Activated T-helper 1 cell treated with anti-CD3 and anti-CD28 coated beads, Interleukin-12 subunit alpha, Interleukin-12 subunit beta, Interleukin-2, Interleukin-4 antibody, amounts not matched to agents 30 ng/mL and 10 ng/mL and 1 ng/mL, durations not matched to agents 14 hours and 24 hours and 36 hours (primary cell): Measurements from ENCODE around the gene TET2. TPM values are rescaled to one million over a fixed set of nuclear protein-coding genes. Genes with fewer than 3 reads are reported as not detected.

Experiments used
- DNase-seq: peaks from one replicate; pipeline ENCODE4 v3.0.0; 2021; ENCODE audit warnings: low spot score
- H3K27ac Mint-ChIP-seq: one replicate; pipeline ENCODE4 v1.8.0; 2021; ENCODE audit warnings: mild to moderate bottlenecking, mixed read lengths
- H3K27me3 Mint-ChIP-seq: one replicate; pipeline ENCODE4 v1.8.0; 2022; ENCODE audit warnings: mild to moderate bottlenecking, moderate library complexity, mixed read lengths; ENCODE audit not compliant: insufficient read depth
- H3K36me3 Mint-ChIP-seq: one replicate; pipeline ENCODE4 v1.8.0; 2021; ENCODE audit warnings: low read depth, mixed read lengths
- H3K4me1 Mint-ChIP-seq: one replicate; pipeline ENCODE4 v1.8.0; 2021; ENCODE audit warnings: low read depth, mixed read lengths
- H3K4me3 Mint-ChIP-seq: one replicate; pipeline ENCODE4 v1.8.0; 2021; ENCODE audit warnings: mild to moderate bottlenecking, moderate library complexity, mixed read lengths
- H3K9me3 Mint-ChIP-seq: one replicate; pipeline ENCODE4 v1.8.0; 2021; ENCODE audit warnings: mixed read lengths
- intact Hi-C: fragments of 100-400 bp; cut with micrococcal nuclease; formaldehyde crosslinking; loops from one replicate; pipeline ENCODE4 v1.15.1; 2024
- total RNA-seq: library from RNA; stranded (reverse); gene quantifications from 2 replicates; pipeline ENCODE4 v1.2.3, GENCODE V29; 2022

Gene TET2
- total RNA-seq, 1 donor from 2014 or later: 28.7 TPM

- peaks cover 20% of the 10 kb centered on the region for H3K9me3 Mint-ChIP-seq
- H3K27me3 Mint-ChIP-seq: no peaks in the 10 kb centered on the region
- intact Hi-C loops: no loop called here
- H3K27ac Mint-ChIP-seq: no peak overlapping the region
- no peak overlapping the region for H3K4me3 Mint-ChIP-seq
- no peaks in the 10 kb centered on the region for H3K4me1 Mint-ChIP-seq
- DNase-seq: no peak
- peaks cover 48% of the 10 kb centered on the region for H3K36me3 Mint-ChIP-seq
Observed at GRCh38 chr4:105171912-105172311, 25.2 kb downstream of the TET2 start.

DNA sequence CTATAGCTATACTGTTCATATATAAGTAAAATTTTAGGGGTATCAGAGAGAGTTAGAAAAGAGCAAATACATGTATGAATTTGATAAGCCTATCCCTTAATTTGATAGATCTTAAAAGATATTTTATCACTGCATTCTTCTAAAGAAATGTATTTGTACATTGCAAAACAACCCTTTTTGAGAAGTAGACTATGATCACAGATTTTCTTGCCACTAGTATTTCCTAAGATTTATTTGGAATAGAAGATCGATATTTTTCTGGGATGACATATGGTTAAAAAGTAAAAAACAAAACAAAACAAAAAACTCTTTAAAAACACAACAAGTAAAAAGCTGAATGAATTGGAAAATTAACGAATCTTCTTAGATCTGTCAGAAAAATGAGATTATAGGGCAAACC, 27.4 kb downstream of the TET2 start:
- Mint-ChIP-seq H3K27me3 (no peaks in the 10 kb centered on the region), H3K9me3 (peaks cover 20% of the 10 kb centered on the region), H3K4me1 (no peaks in the 10 kb centered on the region), H3K4me3 (no peak overlapping the region), H3K36me3 (peaks cover 47% of the 10 kb centered on the region), H3K27ac (no peak overlapping the region)
- DNase-seq: no peak
- intact Hi-C loops: no loop called here

DNA sequence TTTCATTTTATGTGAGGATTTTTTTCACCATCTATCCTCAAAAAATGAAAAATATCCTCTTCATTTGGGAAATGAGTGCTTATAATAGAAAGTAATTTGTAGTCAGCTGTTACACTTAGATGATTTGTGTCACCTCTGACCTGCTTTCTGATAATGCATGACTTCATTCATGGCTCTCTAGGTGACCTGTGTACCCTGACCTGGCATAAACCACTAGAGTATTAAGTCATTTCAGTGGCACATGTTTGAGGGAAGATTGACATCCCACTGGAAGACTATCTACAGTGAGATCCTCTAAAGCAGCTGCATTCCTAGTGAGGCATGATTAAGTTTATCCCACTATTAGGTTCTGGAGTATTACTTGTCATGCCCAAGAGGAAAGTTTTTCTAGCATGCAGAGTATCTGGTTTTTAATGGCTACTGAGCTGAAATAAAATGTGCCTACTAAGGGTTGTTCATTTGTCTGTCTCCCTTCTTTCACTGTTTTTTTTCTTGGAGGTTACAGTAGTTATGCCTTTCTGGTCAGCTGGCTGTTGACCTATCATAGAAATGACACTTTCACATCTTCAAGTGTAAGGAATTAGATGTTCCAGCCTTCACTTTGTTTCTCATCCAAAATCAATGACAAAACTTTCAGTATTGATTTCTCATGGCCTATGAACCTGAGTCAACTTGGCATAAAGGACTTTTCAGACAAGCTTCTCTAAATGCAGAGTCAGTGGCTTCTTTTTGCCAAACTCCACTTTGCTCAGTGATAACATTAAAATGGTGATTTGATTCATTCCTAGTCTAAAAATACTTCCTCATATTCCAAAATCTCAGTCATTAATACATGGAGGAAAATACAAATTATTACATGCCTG, 33.1 kb downstream of the TET2 start:
- peaks cover 12% of the 10 kb centered on the region for H3K4me1 Mint-ChIP-seq
- H3K36me3 Mint-ChIP-seq: peaks cover 24% of the 10 kb centered on the region
- H3K27ac Mint-ChIP-seq: no peak overlapping the region
- H3K4me3 Mint-ChIP-seq: no peak overlapping the region
- peaks cover 12% of the 10 kb centered on the region for H3K9me3 Mint-ChIP-seq
- H3K27me3 Mint-ChIP-seq: no peaks in the 10 kb centered on the region
- intact Hi-C loops: loop anchor here (5.0 kb wide), 1 partner anchor 38 kb away; no protein-coding TSS in a partner anchor
- DNase-seq: no peak

- no peak overlapping the region for H3K27ac Mint-ChIP-seq
- peaks cover 13% of the 10 kb centered on the region for H3K36me3 Mint-ChIP-seq
- intact Hi-C loops: loop anchor here (5.0 kb wide), 1 partner anchor 36 kb away; no protein-coding TSS in a partner anchor
- no peak for DNase-seq
- H3K27me3 Mint-ChIP-seq: no peaks in the 10 kb centered on the region
- peaks cover 14% of the 10 kb centered on the region for H3K4me1 Mint-ChIP-seq
- no peaks in the 10 kb centered on the region for H3K9me3 Mint-ChIP-seq
- no peak overlapping the region for H3K4me3 Mint-ChIP-seq
Observed at GRCh38 chr4:105181259-105181658, 34.6 kb downstream of the TET2 start.

DNA sequence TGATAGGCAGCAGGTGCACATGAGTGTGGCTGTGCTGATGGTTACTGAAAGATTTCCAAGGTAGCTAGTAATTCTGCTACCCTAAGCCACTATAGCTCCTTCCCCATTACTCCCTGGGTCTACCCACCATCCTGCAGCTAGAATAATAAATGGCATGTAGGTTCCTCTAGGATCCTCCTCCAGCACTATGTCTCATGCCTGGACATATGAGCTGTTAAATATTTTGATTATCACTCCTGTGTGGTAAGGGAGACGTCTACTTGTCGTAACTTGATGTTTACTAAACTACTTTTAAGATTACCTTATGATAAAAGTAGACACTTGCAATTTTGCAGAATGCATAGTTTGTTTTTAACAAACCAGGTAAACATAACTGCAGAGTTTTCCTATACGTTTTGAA, 35.5 kb downstream of the TET2 start:
- Mint-ChIP-seq H3K4me1 (peaks cover 14% of the 10 kb centered on the region), H3K4me3 (no peak overlapping the region), H3K9me3 (no peaks in the 10 kb centered on the region), H3K27ac (no peak overlapping the region), H3K27me3 (no peaks in the 10 kb centered on the region), H3K36me3 (peaks cover 6% of the 10 kb centered on the region)
- DNase-seq: no peak
- intact Hi-C loops: loop anchor here (5.0 kb wide), 1 partner anchor 35 kb away; no protein-coding TSS in a partner anchor

GRCh38 chr4:105184316-105184980, 37.8 kb downstream of the TET2 start:
- no peak for DNase-seq
- Mint-ChIP-seq H3K27ac (no peak overlapping the region), H3K4me1 (peaks cover 17% of the 10 kb centered on the region), H3K9me3 (no peaks in the 10 kb centered on the region), H3K4me3 (no peak overlapping the region), H3K36me3 (peaks cover 8% of the 10 kb centered on the region), H3K27me3 (no peaks in the 10 kb centered on the region)
- intact Hi-C loops: loop anchor here (5.0 kb wide), 1 partner anchor 33 kb away; no protein-coding TSS in a partner anchor

DNA sequence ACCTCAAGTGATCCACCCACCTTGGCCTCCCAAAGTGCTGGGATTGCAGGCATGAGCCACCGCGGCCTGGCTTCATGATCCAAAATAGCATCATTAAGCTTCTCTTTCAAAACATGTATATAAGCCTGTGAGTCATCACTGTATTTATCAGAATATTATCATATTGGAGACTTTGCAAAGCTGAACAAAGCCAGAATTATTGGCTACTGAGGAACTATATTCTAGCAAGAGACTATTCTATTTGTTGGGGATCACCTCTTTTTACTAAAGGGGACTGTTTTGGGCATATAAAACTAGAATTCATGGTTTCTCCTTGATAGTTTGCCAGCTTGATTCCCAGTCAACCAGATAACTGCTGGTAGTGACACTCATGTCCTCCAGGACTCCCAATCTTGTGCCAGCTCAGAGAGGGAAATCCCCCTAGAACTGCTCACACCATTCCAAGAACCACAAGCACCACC, 40.1 kb downstream of the TET2 start:
- intact Hi-C loops: no loop called here
- peaks cover 31% of the 10 kb centered on the region for H3K4me1 Mint-ChIP-seq

DNA sequence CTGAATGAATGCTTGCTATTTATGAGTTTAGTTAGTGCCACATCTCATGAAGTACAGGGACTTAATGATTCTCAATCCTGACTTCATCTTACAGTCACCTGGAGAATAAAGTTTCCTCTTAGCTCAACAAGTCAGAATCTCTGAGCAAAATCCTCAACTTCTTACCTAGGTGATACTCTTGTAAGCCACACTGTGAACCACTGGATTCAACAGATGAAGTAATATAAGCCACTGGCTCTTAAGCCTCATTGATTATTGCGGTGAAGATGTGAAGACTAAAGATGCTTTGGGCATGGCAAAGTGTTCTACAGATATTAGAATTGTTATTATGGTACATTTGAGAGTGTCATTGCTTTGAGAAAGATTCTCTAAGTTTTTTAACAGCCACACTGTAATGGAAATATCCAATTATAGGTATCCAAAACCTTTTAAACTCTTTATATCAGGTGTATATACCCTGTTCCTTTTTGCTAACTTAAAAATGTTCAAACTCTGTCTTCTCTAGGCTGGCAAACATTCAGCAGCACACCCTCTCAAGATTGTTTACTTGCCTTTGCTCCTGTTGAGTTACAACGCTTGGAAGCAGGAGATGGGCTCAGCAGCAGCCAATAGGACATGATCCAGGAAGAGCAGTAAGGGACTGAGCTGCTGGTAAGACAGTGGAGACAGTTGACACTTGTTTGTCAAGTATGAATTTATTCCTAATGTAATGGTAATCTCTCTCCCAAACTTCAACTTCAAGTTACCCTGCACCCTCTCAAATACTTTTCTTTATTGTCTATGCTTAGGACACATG, 43.4 kb downstream of the TET2 start:
- Mint-ChIP-seq H3K9me3 (no peaks in the 10 kb centered on the region), H3K4me3 (no peak overlapping the region), H3K4me1 (peaks cover 39% of the 10 kb centered on the region), H3K36me3 (peaks cover 31% of the 10 kb centered on the region), H3K27ac (peak overlapping the region; percentile 36), H3K27me3 (no peaks in the 10 kb centered on the region)
- no peak for DNase-seq
- intact Hi-C loops: loop anchor here (5.0 to 10.0 kb wide), 2 partner anchors 225 to 262 kb away; no protein-coding TSS in a partner anchor

More for the DNA sequence above, 40.1 kb downstream of the TET2 start:
- no peaks in the 10 kb centered on the region for H3K27me3 Mint-ChIP-seq
- DNase-seq: no peak
- H3K27ac Mint-ChIP-seq: no peak overlapping the region
- H3K9me3 Mint-ChIP-seq: no peaks in the 10 kb centered on the region
- peaks cover 19% of the 10 kb centered on the region for H3K36me3 Mint-ChIP-seq
- no peak overlapping the region for H3K4me3 Mint-ChIP-seq

DNA sequence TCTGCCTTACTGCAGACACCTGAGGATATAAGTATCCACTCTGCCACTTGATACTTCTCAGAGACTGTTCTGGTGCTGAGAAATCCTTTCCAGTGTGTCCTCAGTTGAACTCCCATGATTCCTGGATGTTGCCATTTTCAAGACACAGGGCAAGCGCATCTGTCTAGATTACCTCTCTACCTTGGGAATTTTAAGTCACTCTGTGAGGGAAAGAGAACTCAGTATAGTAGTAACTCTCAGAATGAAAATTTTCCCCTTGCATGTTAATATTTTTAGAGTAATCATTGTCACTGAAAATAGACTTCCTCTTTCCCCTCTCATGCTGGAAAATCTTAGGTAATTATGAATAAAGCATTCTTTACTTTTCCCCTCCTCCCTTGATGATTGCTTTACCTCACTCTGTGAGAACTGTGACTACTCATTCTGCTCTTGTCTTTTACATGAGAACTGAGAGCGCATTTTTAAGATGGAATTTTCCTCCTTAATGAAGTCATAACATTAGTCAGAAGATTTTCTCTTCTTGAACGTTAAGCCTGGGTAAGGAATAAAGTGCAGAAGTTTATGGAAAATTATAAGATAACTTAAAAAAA, 45.0 kb downstream of the TET2 start:
- no peaks in the 10 kb centered on the region for H3K27me3 Mint-ChIP-seq
- intact Hi-C loops: loop anchor here (1.0 to 10.0 kb wide), 7 partner anchors 24 to 282 kb away; partner anchors contain the start of gene TET2
- H3K4me1 Mint-ChIP-seq: peaks cover 53% of the 10 kb centered on the region
- no peaks in the 10 kb centered on the region for H3K9me3 Mint-ChIP-seq
- peaks cover 44% of the 10 kb centered on the region for H3K36me3 Mint-ChIP-seq
- DNase-seq: no peak
- H3K27ac Mint-ChIP-seq: peak overlapping the region; percentile 74
- H3K4me3 Mint-ChIP-seq: peak overlapping the region; percentile 8

DNA sequence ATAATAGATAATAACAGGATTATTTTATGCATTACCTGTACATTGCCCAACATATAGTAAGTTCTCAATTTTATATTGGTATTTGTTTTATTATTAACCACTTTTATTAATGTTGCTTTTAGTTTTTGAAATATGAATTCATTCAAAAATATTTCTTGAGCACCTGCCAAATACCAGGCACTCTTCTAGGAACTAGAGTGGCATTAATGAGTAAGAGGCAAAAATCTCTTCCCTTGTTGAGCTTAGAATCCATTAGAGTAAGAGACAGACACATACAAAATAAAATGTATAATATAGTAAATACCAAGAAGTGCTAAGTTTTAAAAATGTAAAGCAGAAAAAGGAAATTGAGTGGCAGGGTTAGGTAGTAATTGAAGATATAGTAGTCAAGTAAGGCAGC, 45.8 kb downstream of the TET2 start:
- peaks cover 45% of the 10 kb centered on the region for H3K36me3 Mint-ChIP-seq

DNA sequence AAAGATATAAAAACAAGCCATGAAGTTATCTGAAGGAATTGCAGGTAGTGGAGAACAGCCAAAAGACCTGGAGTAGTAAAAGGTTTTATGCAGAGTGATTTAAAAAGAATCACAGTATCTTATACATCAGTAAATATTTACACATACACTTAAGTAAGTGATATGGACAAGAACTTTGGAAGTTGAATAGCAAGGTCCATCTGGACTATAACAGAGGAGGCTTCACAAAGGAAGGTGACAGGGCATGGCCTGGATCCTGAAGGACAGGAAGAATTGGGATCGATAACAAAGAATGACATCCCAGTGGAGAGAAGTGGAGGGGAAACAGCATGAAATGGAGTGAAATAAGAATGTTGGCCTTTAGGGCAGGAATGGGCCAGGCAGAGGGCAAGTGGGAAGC, 46.2 kb downstream of the TET2 start:
- H3K4me1 Mint-ChIP-seq: peaks cover 60% of the 10 kb centered on the region
- peaks cover 44% of the 10 kb centered on the region for H3K36me3 Mint-ChIP-seq
- intact Hi-C loops: loop anchor here (1.0 to 10.0 kb wide), 5 partner anchors 47 to 259 kb away; partner anchors contain the start of gene TET2
- peak overlapping the region; percentile 9 for H3K27ac Mint-ChIP-seq
- no peak for DNase-seq
- H3K4me3 Mint-ChIP-seq: no peak overlapping the region
- H3K9me3 Mint-ChIP-seq: no peaks in the 10 kb centered on the region
- no peaks in the 10 kb centered on the region for H3K27me3 Mint-ChIP-seq

More for the DNA sequence above, 45.8 kb downstream of the TET2 start:
- peaks cover 60% of the 10 kb centered on the region for H3K4me1 Mint-ChIP-seq
- H3K4me3 Mint-ChIP-seq: no peak overlapping the region
- H3K27me3 Mint-ChIP-seq: no peaks in the 10 kb centered on the region
- no peak for DNase-seq
- H3K27ac Mint-ChIP-seq: no peak overlapping the region
- no peaks in the 10 kb centered on the region for H3K9me3 Mint-ChIP-seq
- intact Hi-C loops: loop anchor here (1.0 to 10.0 kb wide), 5 partner anchors 46 to 260 kb away; partner anchors contain the start of gene TET2

DNA sequence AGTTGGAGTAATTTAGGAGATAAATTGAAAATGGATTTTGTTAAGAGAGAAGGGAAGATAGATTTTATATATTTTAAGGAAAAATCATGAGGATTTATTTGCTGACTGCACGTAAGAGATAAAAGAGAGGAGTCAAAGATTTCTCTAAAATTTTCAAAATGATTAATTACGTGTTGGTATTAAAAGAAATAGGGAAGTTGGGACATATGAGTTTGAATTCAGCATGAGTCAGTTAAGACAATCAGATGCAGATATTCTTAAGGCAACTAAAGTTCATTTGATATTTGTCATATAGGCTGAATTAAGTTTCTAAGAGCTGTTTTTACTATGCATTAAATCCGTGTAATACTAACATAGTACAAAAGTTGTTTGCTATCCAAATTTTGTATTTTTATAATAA, 46.9 kb downstream of the TET2 start:
- H3K27ac Mint-ChIP-seq: no peak overlapping the region
- H3K36me3 Mint-ChIP-seq: peaks cover 41% of the 10 kb centered on the region
- no peaks in the 10 kb centered on the region for H3K9me3 Mint-ChIP-seq
- no peak overlapping the region for H3K4me3 Mint-ChIP-seq
- peaks cover 60% of the 10 kb centered on the region for H3K4me1 Mint-ChIP-seq
- intact Hi-C loops: loop anchor here (5.0 to 10.0 kb wide), 2 partner anchors 229 to 259 kb away; no protein-coding TSS in a partner anchor
- no peaks in the 10 kb centered on the region for H3K27me3 Mint-ChIP-seq
- no peak for DNase-seq
